Measurements from ENCODE around the gene ABHD17A. TPM values are rescaled to one million over a fixed set of nuclear protein-coding genes. Genes with fewer than 3 reads are reported as not detected.
A peak's percentile ranks its signal among the peaks of the same experiment; 100 is the strongest.

ABHD17A gene
- total and polyA plus RNA-seq, 9 of the 15 experiments (the other 6 are each of a cell fraction or from before 2014, with no cell fraction given): 0.04 to 135 (median 21.8) TPM; not detected in 1

DNA sequence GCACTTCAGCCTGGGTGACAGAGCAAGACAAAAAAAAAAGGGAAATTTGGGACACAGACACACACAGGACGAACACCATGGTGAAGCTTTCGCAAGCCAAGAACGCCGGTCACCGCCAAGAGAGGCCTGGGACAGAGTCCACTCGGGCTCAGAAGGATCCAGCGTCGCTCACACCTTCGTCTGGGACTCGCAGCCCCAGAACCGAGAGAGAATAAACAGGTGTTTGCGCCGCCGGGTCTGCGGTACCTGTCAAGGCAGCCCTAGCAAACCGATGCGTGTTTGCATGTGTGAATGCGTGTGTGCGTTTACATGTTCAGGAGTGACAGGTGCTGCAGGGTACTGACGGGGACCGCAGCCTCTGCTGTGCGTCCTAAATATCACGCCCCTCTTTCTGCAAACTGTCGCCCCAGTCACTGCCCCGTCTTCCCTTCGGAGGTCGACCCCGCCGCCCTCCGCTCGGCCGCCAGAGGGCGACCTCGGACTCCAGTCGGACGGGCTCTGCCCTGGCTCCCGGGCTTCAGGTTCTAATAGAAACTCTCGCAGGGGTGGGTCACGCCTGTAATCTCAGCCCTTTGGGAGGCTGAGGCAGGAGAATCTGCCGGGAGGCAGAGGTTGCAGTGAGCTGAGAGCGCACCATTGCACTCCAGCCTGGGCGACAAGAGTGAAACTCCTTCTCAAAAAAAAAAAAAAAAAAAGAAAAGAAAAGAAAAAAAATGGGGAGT, 43.9 kb upstream of the ABHD17A start (continued):
- TF ChIP-seq ARID2 (IDR thresholded peaks at IDR 0.05): 0 out of 2 replicates have a peak, but pooled peaks have one; percentile 29
- TF ChIP-seq, protein P1, sequence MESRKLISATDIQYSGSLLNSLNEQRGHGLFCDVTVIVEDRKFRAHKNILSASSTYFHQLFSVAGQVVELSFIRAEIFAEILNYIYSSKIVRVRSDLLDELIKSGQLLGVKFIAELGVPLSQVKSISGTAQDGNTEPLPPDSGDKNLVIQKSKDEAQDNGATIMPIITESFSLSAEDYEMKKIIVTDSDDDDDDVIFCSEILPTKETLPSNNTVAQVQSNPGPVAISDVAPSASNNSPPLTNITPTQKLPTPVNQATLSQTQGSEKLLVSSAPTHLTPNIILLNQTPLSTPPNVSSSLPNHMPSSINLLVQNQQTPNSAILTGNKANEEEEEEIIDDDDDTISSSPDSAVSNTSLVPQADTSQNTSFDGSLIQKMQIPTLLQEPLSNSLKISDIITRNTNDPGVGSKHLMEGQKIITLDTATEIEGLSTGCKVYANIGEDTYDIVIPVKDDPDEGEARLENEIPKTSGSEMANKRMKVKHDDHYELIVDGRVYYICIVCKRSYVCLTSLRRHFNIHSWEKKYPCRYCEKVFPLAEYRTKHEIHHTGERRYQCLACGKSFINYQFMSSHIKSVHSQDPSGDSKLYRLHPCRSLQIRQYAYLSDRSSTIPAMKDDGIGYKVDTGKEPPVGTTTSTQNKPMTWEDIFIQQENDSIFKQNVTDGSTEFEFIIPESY (CRISPR knock-in tag; IDR thresholded peaks at IDR 0.05): 0 out of 2 replicates have a peak, but pooled peaks have one; percentile 53
- TF ChIP-seq JUND (IDR thresholded peaks at IDR 0.05; ENCODE audit: borderline replicate concordance, low read depth, low read length): 0 out of 2 replicates have a peak, but pooled peaks have one; percentile 23
- TF ChIP-seq JUND (tag; IDR thresholded peaks at IDR 0.05; ENCODE audit: borderline replicate concordance, low read depth, low read length): no peak
- TF ChIP-seq, protein P2, sequence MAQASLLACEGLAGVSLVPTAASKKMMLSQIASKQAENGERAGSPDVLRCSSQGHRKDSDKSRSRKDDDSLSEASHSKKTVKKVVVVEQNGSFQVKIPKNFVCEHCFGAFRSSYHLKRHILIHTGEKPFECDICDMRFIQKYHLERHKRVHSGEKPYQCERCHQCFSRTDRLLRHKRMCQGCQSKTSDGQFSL (CRISPR knock-in tag; IDR thresholded peaks at IDR 0.05): no peak
- TF ChIP-seq, protein P2 (tag; IDR thresholded peaks at IDR 0.05): peak in 1 of 2 experiments; percentile 3; a peak in 1 of 4 replicates
- TF ChIP-seq CREM (IDR thresholded peaks at IDR 0.05; ENCODE audit: low read depth): peak; percentile 14; the same call in 1 of the 2 replicates
- TF ChIP-seq, protein P3, sequence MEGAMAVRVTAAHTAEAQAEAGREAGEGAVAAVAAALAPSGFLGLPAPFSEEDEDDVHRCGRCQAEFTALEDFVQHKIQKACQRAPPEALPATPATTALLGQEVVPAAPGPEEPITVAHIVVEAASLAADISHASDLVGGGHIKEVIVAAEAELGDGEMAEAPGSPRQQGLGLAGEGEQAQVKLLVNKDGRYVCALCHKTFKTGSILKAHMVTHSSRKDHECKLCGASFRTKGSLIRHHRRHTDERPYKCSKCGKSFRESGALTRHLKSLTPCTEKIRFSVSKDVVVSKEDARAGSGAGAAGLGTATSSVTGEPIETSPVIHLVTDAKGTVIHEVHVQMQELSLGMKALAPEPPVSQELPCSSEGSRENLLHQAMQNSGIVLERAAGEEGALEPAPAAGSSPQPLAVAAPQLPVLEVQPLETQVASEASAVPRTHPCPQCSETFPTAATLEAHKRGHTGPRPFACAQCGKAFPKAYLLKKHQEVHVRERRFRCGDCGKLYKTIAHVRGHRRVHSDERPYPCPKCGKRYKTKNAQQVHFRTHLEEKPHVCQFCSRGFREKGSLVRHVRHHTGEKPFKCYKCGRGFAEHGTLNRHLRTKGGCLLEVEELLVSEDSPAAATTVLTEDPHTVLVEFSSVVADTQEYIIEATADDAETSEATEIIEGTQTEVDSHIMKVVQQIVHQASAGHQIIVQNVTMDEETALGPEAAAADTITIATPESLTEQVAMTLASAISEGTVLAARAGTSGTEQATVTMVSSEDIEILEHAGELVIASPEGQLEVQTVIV (CRISPR knock-in tag; IDR thresholded peaks at IDR 0.05; ENCODE audit: borderline replicate concordance): no peak
- TF ChIP-seq, protein P4, sequence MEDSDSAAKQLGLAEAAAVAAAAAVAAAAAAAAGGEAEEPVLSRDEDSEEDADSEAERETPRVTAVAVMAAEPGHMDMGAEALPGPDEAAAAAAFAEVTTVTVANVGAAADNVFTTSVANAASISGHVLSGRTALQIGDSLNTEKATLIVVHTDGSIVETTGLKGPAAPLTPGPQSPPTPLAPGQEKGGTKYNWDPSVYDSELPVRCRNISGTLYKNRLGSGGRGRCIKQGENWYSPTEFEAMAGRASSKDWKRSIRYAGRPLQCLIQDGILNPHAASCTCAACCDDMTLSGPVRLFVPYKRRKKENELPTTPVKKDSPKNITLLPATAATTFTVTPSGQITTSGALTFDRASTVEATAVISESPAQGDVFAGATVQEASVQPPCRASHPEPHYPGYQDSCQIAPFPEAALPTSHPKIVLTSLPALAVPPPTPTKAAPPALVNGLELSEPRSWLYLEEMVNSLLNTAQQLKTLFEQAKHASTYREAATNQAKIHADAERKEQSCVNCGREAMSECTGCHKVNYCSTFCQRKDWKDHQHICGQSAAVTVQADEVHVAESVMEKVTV (CRISPR knock-in tag; IDR thresholded peaks at IDR 0.05): peak; percentile 69
- peak; percentile 63 for TF ChIP-seq STAG1 (CRISPR knock-in tag; IDR thresholded peaks at IDR 0.05; ENCODE audit: borderline replicate concordance)
- TF ChIP-seq RAD21 (CRISPR knock-in tag; conservative IDR thresholded peaks at IDR 0.05 in 1 of 2, IDR thresholded peaks at IDR 0.05 in 1 of 2): peak; percentile 77 to 85
- TF ChIP-seq, protein P5, sequence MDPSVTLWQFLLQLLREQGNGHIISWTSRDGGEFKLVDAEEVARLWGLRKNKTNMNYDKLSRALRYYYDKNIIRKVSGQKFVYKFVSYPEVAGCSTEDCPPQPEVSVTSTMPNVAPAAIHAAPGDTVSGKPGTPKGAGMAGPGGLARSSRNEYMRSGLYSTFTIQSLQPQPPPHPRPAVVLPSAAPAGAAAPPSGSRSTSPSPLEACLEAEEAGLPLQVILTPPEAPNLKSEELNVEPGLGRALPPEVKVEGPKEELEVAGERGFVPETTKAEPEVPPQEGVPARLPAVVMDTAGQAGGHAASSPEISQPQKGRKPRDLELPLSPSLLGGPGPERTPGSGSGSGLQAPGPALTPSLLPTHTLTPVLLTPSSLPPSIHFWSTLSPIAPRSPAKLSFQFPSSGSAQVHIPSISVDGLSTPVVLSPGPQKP (CRISPR knock-in tag; IDR thresholded peaks at IDR 0.05): no peak
- TF ChIP-seq SIX5 (IDR thresholded peaks at IDR 0.05; ENCODE audit: borderline replicate concordance in 1 of 2, insufficient read depth in 1 of 2, low read depth in 1 of 2, low read length in 2 of 2): no peak
- peak; percentile 83 for TF ChIP-seq RB1 (IDR thresholded peaks at IDR 0.05; ENCODE audit: low read depth)
- TF ChIP-seq PHF21A (IDR thresholded peaks at IDR 0.05; ENCODE audit: borderline replicate concordance, low read depth): 0 out of 2 replicates have a peak, but pooled peaks have one; percentile 36
- TF ChIP-seq, protein P6, sequence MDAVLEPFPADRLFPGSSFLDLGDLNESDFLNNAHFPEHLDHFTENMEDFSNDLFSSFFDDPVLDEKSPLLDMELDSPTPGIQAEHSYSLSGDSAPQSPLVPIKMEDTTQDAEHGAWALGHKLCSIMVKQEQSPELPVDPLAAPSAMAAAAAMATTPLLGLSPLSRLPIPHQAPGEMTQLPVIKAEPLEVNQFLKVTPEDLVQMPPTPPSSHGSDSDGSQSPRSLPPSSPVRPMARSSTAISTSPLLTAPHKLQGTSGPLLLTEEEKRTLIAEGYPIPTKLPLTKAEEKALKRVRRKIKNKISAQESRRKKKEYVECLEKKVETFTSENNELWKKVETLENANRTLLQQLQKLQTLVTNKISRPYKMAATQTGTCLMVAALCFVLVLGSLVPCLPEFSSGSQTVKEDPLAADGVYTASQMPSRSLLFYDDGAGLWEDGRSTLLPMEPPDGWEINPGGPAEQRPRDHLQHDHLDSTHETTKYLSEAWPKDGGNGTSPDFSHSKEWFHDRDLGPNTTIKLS (IDR thresholded peaks at IDR 0.05; ENCODE audit: borderline replicate concordance, low read depth): no peak

Measured in K562 (cell line).